Lower leg skin (tissue), 4 donors: ENCODE data around the gene RRP9. TPM values are rescaled to one million over a fixed set of nuclear protein-coding genes. Genes with fewer than 3 reads are reported as not detected.

ENCODE experiments used
- DNase-seq, 2 donors: peaks; one replicate each; pipeline ENCODE4 v3.0.0-alpha.2; 2019; ENCODE audit warnings: low spot score in 2 of 2
- H3K4me3 ChIP-seq: fragments of 200-600 bp; sonication (generic); 2 replicates; pipeline ENCODE4 v1.5.1; 2017; ENCODE audit warnings: mild to moderate bottlenecking, low read depth; ENCODE audit not compliant: poor library complexity, severe bottlenecking
- CTCF ChIP-seq, 3 donors: fragments of 450-650 bp; IDR thresholded peaks; one replicate each; pipeline ENCODE4 v1.5.1; 2016; ENCODE audit warnings: antibody characterized with exemption in 3 of 3, mild to moderate bottlenecking in 3 of 3, moderate library complexity in 2 of 3
- POLR2A ChIP-seq, 2 donors: fragments of 450-650 bp; IDR thresholded peaks; one replicate each; pipeline ENCODE4 v1.6.1; 2016 to 2017; ENCODE audit warnings: antibody characterized with exemption in 2 of 2, mild to moderate bottlenecking in 1 of 2, moderate library complexity in 1 of 2
- WGBS, 2 donors: methylation state at CpG; one replicate each; pipeline ENCODE4 v1.1.5; 2018; 5-methylcytosine and 5-hydroxymethylcytosine counted together
- intact Hi-C: fragments of 100-400 bp; cut with DNase I; formaldehyde crosslinking; loops from one replicate; pipeline ENCODE4 v1.15.0; 2023; ENCODE audit warnings: low total_unique reads
- total RNA-seq, 4 donors: library from RNA; depleted of rRNA; stranded (reverse); fragments of >200 nt; gene quantifications; one replicate each; pipeline ENCODE4 v1.1.0, GENCODE V29; 2016

Gene RRP9
- total RNA-seq, 4 donors from 2014 or later = 10.0 to 16.9 (median 14.0) TPM

GRCh38 chr3:51940648-51941462, 849 bp downstream of the RRP9 start:
- TF ChIP-seq CTCF (IDR thresholded peaks at IDR 0.05) (no peak), POLR2A (IDR thresholded peaks at IDR 0.05) (no peak)
- WGBS, 2 donors = 32 to 33% methylated on average over 13 of the region's 13 CpGs
- peak overlapping the region; percentile 59 for H3K4me3 ChIP-seq
- DNase-seq = peak in 1 of 2 donors; percentile 80
- intact Hi-C loops = loop anchor here (5.0 kb wide), 1 partner anchor 201 kb away; no protein-coding TSS in a partner anchor

- 89 to 94% methylated on average over 9 of the region's 9 CpGs for WGBS, 2 donors
- DNase-seq = peak in 1 of 2 donors; percentile 79
- no peak overlapping the region for H3K4me3 ChIP-seq
- intact Hi-C loops = no loop called here
- no peak for TF ChIP-seq CTCF (IDR thresholded peaks at IDR 0.05)
These were observed 2.8 kb downstream of the RRP9 start for GRCh38 chr3:51938780-51939425.

- 92 to 93% methylated on average over 13 of the region's 13 CpGs for WGBS, 2 donors
- intact Hi-C loops = no loop called here
- H3K4me3 ChIP-seq = no peak overlapping the region
- DNase-seq = peak in 1 of 2 donors; percentile 72
- TF ChIP-seq POLR2A (IDR thresholded peaks at IDR 0.05) (no peak), CTCF (IDR thresholded peaks at IDR 0.05) (no peak)
These were observed 3.9 kb downstream of the RRP9 start for GRCh38 chr3:51937611-51938450.

GRCh38 chr3:51937014-51937413, 4.7 kb downstream of the RRP9 start:
- H3K4me3 ChIP-seq = no peak overlapping the region
- WGBS, 2 donors = 77 to 80% methylated on average over 7 to 9 of the region's 9 CpGs
- intact Hi-C loops = no loop called here
- DNase-seq = peak in 1 of 2 donors; percentile 48
- TF ChIP-seq CTCF (IDR thresholded peaks at IDR 0.05) = no peak
- TF ChIP-seq POLR2A (IDR thresholded peaks at IDR 0.05) = no peak

- TF ChIP-seq CTCF (IDR thresholded peaks at IDR 0.05) (no peak), POLR2A (IDR thresholded peaks at IDR 0.05) (no peak)
- 94 to 95% methylated on average over 24 to 25 of the region's 25 CpGs for WGBS, 2 donors
- peak in 1 of 2 donors; percentile 65 for DNase-seq
- H3K4me3 ChIP-seq = no peak overlapping the region
- intact Hi-C loops = no loop called here
These were observed 5.6 kb downstream of the RRP9 start for GRCh38 chr3:51935886-51936755.
